Fibroblast of skin of abdomen (primary cell): ENCODE results near the gene NPAS2.

Experiments
- DNase-seq: peaks from one replicate; pipeline ENCODE4 v3.0.0-alpha.2; 2013

Gene NPAS2

DNA sequence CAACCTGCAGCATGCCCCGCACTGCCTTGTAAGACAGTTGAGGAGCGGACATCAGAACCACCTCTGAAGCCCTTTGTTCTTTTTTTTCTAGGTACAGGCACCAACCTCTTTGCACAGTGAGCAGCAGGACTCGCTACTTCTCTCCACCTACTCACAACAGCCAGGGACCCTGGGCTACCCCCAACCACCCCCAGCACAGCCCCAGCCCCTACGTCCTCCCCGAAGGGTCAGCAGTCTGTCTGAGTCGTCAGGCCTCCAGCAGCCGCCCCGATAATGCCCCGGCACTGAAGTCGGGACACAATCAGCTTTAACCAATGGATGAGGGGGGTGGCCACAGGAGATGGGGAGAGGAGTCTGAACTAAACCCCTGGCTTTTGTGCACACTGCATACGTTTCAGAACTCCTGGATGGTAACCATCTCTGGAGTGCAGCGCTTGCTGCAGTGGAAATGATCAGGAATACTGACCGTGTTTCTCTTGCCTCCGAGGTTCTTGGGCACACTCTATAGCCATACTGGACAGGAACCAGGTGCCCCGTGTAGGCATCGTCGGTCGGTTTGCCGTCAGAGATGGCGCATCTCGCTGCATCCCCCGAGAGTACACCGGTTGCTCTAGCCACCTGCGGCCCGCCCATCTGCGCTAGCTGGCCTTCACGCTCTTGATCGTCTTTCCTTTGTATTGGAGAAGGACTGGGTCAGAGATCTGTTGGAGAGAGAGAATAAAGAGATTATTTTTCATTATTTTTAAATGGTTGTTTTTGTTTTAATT, 175.6 kb downstream of the NPAS2 start:
- no peak for DNase-seq

- DNase-seq = no peak
Observed at GRCh38 chr2:100997509-100998234, 177.7 kb downstream of the NPAS2 start.

- no peak for DNase-seq
Observed at GRCh38 chr2:100998235-100998573, 178.3 kb downstream of the NPAS2 start.

DNA sequence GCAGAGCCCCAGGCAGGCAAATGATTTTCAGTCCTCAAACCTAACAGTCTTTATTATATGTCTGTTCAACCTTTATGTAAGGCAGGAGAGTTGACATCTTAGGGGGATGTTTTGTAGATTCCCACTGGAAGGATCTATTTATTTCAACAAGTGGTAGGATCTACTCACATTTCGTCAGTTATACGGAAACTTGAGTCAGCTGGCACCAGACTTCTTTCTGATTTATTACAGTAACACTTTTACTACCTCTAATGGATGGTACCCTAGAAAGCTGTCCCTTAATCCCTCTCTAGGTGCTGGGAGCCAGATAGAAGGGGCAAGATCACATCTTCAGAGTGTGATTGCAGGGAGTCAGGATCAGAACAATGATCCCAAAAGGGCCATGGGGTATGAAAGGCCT, 180.1 kb downstream of the NPAS2 start:
- DNase-seq = no peak

DNA sequence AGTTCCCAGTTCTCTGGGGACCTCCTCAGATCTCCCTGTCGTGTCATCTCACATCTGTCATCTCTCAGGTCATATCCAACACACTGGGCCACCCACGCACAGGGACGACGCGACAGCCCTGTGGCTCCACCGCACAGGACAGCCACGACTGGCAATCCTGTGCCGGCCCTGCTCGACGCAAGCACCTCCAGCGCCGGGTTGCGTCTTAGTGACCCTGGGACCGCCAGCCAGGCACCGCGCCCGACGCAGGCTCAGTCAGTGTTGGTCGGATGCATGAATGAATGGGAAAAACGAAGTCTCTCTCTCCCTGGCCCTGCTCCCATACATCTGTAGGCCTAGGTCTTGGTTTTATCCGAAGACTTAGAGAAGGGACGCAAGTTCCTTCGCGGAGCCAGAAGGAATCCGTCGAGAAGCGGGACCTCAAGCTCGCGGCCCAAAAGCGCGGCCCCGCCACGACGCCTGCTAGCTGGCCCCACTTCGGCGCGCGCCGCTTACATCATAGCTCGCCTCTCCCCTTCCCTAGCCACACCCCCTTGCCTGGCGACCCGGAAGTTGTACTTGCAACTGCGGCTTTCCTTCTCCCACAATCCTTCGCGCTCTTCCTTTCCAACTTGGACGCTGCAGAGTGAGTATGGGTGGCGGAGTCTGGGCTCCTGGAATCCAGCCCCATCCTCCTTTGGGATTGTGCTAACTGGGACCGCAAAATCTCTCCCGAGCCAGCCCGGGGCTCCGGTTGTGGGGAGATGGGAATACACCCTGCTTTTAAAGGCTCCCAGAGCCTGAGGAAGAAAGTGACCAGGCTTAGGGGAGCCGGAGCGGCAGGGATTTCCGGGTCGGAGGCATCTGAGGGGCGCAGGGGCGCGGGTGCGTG, 182.0 kb downstream of the NPAS2 start, which contains the start of gene RPL31:
Gene RPL31 (plus strand): TSS at position 599 of the 871 bp plus-strand sequence. CDS start 413 bp downstream, outside the sequence.
- DNase-seq = peak; percentile 98

DNA sequence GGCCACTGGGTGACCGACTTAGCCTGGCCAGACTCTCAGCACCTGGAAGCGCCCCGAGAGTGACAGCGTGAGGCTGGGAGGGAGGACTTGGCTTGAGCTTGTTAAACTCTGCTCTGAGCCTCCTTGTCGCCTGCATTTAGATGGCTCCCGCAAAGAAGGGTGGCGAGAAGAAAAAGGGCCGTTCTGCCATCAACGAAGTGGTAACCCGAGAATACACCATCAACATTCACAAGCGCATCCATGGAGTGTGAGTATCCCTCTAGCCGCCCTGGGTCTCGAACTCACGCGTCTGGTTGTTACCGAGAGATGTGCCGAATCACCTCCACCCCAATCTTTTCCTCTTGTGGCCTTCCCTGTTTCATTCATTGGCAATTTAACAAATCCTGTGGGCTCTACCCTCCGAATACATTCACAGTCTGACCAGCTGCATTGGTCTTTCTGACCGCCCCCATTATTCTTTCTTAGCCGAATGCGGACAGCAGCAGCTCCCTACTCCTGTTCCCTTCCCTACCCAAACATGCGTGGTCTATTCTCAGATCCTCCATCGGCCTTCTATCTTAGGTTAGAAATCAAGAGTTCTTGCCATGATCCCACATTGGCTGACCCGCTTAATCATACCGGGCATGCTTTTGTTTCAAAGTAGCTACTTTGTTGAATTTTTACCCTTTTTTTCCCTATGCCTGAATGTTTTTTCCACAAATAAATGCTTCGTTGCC, 182.8 kb downstream of the NPAS2 start:
- no peak for DNase-seq

- DNase-seq = no peak
Observed at GRCh38 chr2:101003278-101003775, 183.4 kb downstream of the NPAS2 start.

GRCh38 chr2:101004620-101005325, 184.8 kb downstream of the NPAS2 start:
- DNase-seq = no peak

- no peak for DNase-seq
Observed at GRCh38 chr2:101006065-101006715, 186.3 kb downstream of the NPAS2 start.

GRCh38 chr2:101007415-101008345, 187.7 kb downstream of the NPAS2 start:
- peak; percentile 18 for DNase-seq

DNA sequence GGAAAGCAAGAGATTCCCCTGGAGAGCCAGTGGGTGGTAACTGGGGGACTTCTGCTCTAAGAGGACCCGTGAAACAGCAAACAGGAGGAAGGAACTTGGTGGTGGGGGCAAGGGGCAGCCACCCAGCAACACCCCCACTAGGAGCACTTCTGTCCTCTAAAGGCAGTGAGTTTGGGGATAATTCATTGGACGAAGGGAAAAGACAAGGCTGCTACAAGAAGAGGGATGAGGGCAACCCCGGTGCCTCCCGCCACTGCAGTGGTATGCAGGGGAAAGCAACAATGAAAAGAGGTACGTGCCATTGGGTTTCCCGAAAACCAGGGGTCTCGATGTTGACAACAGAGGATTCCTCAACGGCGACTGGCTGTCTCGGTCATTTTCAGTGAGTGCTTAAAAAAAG, 191.2 kb downstream of the NPAS2 start:
- DNase-seq = no peak

DNA sequence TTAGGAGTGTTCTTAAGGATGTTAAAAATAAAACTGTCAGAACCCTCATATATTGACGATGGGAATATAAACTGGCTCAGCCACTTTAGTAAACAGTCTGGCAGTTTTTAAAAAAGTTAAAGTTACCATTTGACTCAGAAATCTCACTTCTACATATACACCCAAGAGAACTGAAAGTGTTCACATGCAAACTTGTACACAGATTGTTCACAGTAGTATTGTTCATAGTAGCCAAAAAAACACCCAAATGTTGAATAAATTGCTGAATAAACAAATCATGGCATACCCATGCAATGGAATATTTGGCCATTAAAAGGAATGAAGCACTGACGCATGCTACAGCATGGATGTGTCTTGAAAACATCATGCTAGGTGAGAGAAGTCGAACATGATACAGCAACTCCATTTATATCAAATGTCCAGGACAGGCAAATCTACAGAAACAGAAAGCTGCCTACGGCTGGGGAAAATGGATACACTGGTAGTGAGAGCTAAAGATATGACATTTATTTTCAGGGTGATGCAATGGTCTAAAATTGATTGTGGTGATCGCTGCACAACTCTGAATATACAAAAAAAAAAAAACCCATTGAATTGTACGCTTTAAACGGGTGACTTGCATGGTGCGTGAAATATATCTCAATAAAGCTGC, 192.2 kb downstream of the NPAS2 start:
- DNase-seq = no peak

DNA sequence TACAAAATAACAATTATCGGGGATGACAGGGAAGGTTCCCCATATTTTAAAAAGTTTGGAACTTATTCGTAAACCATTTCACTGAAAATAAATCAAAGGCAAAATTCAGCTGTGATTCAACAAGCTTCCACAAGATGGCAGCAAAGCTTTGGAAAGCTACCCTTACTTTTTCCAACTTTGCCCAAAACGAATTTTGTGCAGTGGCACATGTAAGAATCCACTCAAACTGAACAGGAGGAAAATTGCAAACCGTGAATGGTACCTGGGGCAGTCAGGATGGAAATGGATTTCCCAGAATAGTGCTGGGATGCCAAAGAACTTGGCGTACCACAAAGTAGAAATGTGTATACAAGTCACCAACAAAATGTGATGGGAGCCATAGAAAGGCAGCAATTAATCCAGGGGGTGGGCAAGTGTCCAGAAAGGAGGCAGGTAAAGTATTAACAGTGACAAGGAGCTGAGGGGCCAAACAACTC, 192.8 kb downstream of the NPAS2 start:
- peak; percentile 38 for DNase-seq

- no peak for DNase-seq
Observed at GRCh38 chr2:101014264-101014857, 194.4 kb downstream of the NPAS2 start.

- no peak for DNase-seq
Observed at GRCh38 chr2:101017371-101017770, 197.4 kb downstream of the NPAS2 start.

DNA sequence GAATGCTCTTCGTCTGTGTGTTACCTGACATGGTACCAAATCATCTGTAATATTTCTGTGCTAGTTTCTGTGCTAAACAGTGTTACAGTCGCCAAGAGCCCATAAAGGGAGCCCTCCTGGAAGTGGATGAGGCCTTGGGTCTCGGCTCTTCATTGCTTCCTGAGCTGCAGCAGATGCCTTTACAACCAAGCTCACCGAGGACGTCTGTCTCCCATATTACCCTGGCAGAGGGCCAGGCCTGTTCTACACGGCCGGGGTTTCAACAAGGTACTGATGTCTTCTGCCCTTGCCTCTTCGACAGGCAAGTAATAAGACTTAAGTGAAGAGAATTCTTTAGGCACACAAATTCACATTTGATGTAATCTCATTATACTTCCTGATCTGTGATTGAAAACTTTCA, 199.0 kb downstream of the NPAS2 start:
- no peak for DNase-seq

GRCh38 chr2:101022221-101022620, 202.3 kb downstream of the NPAS2 start:
- no peak for DNase-seq

DNA sequence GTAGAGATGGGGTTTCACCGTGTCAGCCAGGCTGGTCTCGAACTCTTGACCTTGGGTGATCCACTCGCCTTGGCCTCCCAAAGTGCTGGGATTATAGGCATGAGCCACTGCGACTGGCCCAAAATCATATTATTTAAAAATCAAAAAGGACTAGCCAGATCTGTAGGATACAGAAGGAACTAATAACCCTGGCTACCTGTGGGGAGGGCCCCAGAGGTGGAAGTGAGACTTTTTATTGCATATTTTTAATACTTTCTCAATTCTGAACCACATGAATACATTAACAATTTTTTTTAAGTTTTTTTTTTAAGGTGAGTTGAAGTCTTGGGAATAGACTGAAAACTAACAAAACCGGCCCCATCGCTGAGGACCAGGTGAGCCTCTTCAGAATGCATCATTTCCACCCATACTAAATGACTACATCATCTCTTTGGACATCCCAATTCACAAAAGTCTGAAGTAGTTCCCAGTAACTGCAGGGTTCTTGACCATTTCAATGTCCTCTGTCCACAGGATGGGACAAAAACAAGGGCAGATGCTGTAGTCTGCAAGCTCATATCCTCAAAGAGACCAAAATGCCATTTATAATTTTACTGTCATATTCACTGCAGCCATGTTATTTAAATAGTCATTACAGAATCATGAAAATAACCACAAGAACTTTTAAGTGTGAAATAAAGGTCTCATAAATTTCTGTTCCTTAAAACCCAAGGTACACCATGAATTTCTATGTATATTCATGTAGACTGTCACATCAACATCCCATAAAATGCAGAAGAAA, 203.6 kb downstream of the NPAS2 start:
- DNase-seq = no peak
